GM18526 (cell line): Measurements from ENCODE around the gene JPT1.
A peak's percentile ranks its signal among the peaks of the same experiment; 100 is the strongest.

Source experiments
- POLR2A ChIP-seq: IDR thresholded peaks from 3 replicates; pipeline ENCODE4 v1.6.1; 2011; ENCODE audit not compliant: insufficient read length; ENCODE audit errors: extremely low read depth

The JPT1 gene

DNA sequence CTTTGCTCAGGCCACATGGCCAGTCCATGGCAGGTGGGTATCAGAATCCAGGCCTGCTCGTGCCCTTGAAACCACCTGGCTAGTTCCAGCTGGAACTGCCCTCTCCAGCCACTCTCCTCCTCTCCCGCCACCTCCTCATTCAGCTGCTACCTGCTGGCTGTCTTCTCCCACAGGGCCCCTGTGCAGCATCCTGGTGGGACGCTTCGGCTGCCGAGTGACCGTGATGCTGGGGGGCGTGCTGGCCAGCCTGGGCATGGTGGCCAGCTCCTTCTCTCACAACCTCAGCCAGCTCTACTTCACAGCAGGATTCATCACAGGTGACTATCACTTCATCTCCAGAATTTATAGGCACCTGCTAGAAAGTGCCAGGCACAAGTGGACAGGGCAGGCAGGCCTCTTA is 56.4 kb downstream of the JPT1 start:
- TF ChIP-seq POLR2A: no peak

DNA sequence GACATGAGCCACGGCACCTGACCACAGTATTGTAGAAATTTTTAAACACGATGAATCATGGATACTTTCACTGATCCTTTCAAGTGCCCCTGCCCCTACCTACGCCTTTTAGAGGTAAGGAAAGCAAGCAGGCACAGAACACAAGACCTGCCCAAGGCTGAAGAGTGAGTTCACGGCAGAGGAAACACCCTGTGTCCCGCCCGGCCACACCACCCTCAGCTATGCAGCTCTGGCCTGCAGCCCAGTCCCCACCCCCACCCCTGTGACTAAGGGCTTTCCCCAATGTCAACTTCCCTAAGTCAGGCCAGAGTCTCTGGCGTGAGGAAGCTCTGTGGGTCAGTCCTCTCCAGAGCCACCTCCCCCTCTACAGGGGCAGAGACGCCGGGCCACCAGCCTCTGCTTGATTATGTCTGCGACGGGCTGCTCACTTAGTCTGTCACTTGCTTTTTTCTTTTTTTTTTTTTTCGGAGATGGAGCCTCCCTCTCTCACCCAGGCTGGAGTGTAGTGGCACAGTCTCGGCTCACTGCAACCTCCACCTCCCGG is 58.2 kb downstream of the JPT1 start:
- no peak for TF ChIP-seq POLR2A

DNA sequence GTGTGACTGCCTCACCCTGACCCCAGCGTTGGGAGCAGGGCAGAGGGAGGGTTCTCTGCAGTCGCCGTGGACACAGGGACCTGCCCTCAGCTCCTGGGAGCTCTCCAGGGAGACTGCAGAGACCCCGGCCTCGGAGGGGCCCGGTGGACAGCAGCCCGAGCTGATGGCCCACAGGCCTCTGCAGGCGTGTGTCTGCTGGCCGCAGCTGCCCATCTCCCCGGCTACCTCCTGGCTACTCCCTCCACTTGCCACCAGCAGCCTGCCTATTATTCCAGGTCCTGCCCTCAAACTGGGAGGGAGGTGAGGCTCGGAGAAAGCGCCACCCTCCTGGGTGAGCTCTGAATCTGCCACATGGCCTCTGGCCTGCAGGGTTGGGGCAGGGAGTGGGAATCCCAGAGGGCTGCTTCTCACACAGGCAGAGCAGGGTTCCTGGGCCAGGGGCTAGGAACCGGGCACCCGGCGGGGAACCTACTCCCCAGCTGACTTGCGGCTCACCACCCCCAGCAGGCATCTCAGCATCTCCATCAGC is 59.4 kb downstream of the JPT1 start:
- no peak for TF ChIP-seq POLR2A

DNA sequence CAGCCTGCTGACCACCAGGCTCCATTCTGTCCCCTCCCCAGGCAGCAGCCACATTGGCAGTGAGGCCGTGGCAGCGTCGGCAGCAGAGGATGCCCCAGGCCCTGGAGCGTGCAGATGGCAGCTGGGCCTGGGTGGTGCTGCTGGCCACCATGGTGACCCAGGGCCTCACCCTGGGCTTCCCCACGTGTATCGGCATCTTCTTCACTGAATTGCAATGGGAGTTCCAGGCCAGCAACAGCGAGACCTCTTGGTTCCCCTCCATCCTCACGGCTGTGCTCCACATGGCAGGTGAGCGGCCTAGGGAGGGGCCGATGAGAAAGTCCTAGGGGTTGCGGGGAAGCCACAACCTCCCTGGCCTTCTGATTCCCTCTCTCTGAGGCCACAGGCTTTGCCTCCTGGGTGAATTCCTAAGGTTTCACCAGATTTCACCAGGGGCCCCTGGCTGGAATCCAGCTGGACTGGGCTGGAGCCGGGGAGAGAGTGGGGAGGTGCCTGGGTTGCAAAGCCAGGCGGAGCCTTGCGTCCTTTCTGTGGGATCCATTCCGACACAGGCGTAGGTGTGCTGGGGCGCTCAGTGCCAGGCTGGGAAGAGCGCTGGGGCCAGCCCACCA is 60.7 kb downstream of the JPT1 start:
- no peak for TF ChIP-seq POLR2A

DNA sequence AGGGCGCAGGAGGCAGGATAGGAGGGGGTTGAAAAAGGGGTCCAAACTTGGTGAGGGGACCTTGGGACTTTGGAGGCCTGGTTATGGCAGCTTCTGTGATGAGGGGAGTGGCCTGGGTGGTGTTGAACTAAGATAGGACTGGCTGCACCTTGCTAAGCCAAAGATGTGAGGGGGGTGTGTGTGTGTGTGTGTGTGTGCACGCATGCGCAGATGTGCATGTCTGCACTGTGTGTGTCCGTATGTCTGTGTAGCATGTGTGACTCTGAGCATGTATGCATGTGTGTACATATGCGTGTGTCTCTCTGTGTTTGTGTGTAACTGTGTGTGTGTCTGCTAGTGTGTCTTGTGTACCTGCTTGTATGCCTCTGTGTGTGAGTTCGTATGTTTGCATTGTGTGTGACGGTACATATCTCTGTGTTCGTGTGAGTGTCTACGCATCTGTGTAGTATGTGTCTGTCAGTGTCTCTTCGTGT is 62.4 kb downstream of the JPT1 start:
- TF ChIP-seq POLR2A: no peak

DNA sequence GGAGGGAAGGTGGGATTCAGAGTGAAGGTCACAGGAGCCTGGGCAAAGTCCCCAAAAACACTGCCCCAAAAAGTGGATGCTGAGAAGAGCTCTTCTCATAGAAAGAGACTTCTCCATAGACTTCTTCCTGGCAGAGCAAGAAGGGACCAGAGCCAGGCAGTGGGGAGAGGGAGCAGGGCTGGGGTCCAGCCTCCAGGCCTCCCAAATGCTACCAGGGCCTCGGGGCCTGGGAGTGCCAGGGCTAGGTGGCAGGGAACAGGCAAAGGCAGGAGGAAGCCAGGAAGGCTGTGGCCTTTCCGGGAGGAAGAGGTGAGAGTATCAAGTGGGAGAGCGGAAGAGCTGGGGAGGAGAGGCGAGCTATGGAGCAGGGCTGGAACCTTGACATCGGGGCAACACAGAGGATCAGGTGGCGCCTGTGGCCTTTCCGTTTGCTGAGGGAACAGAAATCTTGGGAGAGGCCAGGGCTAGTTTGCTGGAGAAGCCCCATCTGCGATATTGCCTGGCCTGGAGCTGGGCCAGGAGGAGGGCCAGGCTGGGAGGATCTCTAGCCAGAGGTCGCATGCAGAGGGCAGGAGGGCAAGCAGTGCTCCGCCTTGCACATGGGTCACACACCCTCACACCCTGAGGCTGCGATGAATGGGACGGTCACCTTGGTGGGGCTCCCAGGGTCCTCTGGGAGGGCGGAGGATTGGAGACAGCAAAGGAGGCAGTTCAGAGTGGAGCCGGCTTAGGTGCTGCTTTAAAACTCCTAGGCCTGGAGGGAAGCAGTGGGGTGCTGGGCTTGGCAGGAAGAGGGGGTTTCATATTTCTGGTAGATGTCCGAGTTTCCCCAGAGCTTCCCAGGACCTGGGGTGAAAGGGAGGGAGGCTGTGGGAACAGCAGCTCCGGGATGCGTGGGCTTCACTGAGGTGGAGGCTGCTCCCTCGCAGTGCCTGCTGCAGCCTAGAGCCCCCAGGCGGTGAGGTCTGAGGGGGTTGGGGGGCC is 63.1 kb downstream of the JPT1 start:
- TF ChIP-seq POLR2A: no peak

DNA sequence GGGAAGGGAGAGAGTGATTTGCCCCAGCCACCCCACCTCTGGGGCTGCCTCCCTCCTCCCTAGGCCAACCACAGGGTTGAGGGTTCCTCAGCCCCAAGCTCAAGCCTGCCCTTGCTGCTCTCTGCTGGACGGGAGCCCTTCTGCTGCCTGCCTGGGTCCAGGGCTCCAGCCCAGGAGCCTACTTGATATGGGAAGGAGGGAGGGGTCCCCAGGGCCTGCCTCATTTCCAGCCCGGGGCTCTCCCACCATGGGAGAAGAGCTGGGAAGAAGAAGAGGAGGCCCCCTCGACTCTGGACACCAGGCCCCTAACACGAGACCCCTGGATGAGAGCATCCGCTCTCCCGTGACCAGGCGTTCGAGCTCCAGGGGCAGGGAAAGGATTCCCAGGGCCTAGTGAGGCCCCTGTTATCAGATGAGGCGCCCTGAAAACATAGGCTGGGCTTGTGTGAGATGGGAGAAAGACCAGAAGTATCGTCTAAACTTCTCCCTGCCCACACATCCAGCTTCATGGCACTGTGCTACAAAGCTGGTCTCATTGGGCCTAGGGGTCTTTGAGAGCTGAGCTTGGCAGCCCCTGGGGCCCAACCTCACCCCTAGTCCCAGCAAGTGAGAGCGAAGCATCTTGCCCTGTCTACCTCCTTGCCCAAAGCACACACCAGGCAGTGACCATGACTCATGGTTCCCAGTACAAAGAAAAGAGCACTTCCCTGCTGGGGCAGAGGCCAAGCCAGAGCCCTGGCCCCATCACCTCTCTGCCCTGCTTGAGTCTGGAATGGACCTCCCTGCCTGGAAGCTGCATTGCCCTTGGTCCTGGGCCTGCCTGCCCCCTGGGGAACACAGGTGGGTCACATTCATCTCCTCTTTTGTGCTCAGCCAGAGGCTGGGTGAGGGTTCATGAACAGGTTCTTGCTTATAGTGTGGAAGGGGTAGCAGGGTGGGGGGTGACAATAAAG is 65.6 kb downstream of the JPT1 start:
- no peak for TF ChIP-seq POLR2A

DNA sequence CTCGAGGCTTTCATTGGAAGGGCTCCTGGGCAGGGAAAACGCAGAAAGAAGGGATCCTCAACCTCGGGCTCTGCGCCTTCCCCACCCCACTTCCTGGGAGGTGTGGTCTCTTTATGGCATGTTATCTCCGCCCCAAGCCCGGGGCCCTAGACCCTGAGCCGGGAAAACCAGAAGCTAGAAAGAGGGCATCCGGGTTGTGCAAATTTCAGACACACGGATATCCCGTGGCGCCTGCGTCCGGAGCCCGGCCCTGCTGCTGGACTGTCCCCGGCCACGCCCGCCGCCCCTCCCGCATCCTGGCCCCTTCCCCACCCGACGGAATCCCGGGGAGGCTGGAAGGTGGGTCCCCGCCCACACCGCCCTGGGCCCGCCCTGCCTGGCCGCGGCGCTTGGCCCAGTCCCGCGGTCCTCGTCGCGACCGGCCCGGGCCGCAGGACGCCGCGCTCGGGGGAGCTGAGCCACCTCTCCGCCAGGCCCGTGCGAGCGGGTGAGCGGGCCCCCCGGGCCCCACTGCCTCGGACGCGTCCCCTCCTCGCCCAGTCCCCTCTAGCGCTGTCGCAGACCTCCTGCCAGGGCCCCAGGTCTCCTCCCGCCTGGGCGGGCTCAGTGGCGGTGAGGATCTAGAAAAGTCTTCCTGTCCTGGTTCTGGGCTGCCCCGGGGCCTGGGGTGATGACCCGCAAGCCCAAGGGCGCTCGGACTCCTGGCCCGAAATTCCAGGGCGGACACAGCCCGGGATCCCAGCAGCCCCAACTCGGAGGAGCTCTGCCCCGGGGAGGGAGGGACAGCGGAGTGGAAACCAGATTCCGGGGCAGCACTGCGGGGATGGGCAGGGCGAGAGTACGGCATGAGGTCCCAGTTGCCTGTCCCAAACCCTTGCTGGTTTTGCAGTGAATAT is 66.5 kb downstream of the JPT1 start, which contains the start of gene SLC16A5:
TSS of gene SLC16A5 (plus strand) at position 397 of the 896 bp plus-strand sequence. CDS start 5,683 bp downstream, outside the sequence.
- peak; percentile 49 for TF ChIP-seq POLR2A

DNA sequence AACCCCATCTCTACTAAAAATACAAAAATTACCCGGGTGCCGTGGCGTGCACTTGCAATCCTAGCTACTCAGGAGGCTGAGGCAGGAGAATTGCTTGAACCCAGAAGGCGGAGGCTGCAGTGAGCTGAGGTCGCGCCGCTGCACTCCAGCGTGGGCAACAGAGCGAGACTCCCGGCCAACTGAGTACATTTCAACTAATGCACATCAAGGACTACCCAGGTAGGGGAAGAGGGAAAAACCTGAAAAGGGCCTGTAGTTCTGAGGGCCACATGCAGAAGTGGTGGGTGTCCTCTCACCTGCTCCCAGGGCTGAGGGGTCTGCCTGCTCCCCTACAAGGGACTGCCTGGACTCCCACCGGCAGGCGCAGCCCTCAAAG is 67.1 kb downstream of the JPT1 start:
- no peak for TF ChIP-seq POLR2A

DNA sequence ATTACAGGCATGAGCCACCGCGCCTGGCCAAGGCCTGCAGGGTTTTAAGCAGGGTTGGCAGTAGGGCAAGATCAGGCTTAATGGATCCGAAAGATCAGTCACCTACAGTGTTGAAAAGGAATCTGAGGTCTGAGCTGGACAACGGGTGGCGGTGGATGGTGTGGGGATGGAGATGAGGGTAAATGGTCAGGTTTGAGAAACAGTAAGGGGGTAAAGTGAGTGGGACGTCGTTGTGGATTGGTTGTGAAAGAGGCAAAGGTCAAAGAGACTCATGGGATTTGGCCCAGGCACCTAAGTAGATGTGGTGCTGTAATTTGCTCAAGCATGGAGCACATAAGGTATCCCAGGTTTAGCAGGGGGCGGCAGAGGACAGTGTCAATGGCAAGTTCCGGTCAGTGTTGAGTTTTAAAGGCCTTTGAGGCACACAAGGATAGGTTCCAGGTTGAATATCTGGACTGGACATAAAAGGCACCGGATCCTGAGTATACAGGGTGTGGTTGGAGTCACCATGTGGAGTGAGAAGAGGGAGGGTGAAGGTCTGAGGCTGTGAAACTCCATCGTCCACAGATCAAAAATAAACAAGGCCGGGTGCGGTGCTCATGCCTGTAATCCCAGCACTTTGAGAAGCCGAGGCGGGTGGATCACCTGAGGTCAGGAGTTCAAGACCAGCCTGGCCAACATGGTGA is 67.7 kb downstream of the JPT1 start:
- no peak for TF ChIP-seq POLR2A
